ENCODE data around the gene TRPC6.

DNA sequence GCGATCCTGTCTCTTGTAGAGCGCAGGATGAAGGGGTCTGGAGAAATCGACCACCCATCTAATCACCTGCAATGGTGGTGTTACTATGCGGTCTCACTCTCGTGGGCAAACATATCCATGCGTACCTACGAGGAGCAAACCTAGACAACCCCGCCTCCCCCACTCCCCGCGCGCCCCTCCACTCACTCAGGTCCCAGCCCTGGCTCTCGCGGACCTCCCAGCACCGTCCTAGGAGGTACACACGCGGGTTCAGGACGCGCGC, 887 bp downstream of the TRPC6 start:
- TF ChIP-seq, protein P1, sequence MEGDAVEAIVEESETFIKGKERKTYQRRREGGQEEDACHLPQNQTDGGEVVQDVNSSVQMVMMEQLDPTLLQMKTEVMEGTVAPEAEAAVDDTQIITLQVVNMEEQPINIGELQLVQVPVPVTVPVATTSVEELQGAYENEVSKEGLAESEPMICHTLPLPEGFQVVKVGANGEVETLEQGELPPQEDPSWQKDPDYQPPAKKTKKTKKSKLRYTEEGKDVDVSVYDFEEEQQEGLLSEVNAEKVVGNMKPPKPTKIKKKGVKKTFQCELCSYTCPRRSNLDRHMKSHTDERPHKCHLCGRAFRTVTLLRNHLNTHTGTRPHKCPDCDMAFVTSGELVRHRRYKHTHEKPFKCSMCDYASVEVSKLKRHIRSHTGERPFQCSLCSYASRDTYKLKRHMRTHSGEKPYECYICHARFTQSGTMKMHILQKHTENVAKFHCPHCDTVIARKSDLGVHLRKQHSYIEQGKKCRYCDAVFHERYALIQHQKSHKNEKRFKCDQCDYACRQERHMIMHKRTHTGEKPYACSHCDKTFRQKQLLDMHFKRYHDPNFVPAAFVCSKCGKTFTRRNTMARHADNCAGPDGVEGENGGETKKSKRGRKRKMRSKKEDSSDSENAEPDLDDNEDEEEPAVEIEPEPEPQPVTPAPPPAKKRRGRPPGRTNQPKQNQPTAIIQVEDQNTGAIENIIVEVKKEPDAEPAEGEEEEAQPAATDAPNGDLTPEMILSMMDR (IDR thresholded peaks at IDR 0.05), result no peak
- no peak for TF ChIP-seq POLR2A (IDR thresholded peaks at IDR 0.05)
- no peak for TF ChIP-seq POLR2AphosphoS5 (IDR thresholded peaks at IDR 0.05)
- no peak for TF ChIP-seq EP300 (IDR thresholded peaks at IDR 0.05)

Measured in suprapubic skin (tissue), 4 donors.